ENCODE measurements around the gene TTLL11.
A peak's percentile ranks its signal among the peaks of the same experiment; 100 is the strongest.

TTLL11 gene, protein sequence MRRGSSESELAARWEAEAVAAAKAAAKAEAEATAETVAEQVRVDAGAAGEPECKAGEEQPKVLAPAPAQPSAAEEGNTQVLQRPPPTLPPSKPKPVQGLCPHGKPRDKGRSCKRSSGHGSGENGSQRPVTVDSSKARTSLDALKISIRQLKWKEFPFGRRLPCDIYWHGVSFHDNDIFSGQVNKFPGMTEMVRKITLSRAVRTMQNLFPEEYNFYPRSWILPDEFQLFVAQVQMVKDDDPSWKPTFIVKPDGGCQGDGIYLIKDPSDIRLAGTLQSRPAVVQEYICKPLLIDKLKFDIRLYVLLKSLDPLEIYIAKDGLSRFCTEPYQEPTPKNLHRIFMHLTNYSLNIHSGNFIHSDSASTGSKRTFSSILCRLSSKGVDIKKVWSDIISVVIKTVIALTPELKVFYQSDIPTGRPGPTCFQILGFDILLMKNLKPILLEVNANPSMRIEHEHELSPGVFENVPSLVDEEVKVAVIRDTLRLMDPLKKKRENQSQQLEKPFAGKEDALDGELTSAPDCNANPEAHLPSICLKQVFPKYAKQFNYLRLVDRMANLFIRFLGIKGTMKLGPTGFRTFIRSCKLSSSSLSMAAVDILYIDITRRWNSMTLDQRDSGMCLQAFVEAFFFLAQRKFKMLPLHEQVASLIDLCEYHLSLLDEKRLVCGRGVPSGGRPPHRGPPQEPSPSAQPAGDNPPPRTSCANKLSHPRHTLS

DNA sequence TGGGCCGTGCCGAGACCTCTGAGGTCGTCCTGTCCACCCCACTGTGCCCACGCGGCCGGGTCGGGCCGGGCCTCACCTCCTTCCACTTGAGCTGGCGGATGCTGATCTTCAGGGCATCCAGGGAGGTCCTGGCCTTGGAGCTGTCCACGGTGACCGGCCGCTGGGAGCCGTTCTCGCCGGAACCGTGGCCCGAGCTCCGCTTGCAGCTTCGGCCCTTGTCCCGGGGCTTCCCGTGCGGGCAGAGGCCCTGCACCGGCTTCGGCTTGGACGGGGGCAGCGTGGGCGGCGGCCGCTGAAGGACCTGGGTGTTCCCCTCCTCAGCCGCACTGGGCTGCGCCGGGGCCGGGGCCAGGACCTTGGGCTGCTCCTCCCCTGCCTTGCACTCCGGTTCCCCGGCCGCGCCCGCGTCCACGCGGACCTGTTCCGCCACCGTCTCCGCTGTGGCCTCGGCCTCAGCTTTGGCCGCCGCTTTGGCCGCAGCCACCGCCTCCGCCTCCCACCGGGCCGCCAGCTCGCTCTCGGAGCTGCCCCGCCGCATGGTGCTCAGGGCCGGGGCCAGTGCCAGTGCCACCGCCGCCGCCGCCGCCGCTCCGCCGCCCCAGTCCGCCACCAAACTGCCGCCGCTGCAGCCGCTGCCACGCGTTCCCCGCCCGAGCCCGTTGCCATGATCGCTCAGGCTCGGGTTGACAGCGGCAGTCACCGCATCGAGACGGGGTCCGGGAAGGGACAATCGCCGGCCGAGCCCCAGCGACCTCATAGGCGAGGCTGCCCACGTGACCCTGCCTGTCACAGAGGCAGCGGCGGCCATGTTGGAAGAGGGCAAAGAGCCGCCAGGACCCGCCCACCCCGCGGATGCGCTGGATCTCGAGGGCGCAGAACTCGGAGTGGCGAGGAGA lies at the start of gene TTLL11:
Gene TTLL11, minus strand, starts transcription at position 698 of the 896 bp plus-strand sequence. Its CDS starts 160 bp downstream, at position 538.
- peak; percentile 96 for DNase-seq

DNA sequence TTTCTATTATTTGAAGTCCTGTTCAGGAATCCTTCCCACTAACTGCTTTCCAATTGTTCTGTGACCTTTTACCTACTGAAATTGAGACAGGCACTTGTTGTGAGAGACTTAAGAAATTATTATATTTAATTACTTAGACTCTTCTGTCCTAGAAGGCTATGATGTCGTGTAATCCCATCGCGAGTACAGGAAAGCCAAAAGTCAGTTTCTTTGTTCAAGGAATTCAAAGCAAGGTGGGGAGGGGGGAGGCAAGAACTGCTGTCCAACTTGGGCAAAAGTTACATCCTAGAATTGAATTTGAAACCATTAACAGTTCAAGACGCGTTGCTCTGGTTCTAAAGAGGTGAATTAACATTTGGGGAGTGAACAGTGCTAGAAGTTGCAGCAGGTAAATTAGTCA lies 48.6 kb upstream of the TTLL11 start:
- no peak for DNase-seq

DNA sequence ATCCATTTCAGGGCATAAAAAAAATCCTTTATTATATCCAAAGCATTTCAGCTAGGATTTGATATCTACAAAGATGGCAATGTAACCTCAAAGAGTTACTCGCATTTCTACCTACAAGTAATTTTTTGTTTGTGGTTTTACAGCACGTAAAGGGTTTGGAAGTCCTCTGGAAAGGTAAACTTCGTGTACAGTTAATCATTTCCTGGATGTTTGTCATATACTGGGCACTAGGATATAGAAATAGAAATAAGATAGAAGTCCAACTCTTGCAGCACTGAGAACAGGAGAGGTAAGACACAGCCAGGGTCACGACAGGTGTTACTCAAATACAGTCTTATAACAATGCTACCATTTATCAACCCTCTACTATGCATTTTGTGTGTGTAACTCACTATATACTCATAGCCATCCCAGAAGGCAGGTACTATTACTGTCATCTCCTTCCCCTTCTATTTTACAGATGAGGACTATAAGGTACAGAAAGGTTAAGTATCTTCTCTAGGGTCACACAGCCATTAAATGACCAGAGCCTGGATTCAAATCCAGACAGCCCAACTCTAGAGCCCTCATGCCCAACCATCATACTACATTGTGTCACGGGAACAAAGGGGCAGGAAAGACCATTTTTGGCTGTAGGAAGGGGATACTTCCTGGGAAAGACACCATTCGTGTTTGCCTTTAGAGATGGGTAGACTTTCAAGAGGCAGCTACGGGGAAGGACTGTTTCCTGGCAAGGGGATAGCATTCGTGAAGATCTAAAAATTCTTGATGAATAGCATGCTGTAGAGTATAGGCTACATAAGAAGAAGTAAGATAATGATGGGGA lies 47.5 kb upstream of the TTLL11 start:
- no peak for DNase-seq

DNA sequence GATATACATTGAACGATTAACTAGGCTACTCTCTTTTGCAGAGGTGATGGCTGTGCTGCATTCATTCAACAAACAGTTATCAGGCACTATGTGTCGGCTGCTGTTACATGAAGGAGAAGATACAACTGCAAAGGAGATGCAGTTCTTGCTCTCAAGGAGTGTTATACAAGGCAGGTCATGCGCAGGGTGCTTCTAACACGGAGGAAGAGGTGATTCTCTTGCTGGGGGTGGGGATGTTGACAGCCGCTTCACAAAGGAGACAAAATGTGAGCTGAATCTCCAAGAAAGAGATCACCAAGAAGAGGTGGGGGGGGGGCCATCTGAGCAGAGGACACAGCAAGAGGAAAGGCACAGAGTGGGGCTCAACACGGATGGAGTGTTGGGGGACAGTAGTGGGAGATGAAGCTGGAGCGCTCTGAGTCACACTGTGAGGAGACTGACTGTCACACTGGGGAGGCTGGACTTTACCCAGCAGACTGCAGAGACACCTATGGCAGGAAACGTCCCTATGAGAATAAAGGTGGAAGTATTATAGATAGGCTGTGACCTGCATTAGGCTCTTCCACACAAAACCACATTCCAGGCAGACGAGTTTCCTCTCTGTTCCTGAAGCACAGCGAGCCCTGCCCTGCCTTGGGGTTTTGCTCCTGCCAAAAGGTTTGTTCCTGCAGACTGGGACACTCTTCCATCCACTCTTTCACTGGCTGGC lies 45.6 kb upstream of the TTLL11 start:
- DNase-seq, result no peak

DNA sequence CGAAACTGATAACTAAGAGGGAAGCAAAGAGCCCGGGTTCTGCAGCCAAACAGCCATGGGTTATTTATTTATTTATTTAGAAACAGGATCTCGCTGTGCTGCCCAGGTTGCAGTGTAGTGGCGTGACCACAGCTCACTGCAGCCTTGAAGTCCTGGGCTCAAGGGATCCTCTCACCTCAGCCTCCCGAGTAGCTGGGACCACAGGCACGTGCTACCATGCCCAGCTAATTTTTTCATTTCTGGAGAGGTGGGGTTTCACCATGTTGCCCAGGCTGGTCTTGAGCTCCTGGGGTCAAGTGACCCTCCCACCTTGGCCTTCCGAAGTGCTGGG lies 42.4 kb upstream of the TTLL11 start:
- DNase-seq, result no peak

DNA sequence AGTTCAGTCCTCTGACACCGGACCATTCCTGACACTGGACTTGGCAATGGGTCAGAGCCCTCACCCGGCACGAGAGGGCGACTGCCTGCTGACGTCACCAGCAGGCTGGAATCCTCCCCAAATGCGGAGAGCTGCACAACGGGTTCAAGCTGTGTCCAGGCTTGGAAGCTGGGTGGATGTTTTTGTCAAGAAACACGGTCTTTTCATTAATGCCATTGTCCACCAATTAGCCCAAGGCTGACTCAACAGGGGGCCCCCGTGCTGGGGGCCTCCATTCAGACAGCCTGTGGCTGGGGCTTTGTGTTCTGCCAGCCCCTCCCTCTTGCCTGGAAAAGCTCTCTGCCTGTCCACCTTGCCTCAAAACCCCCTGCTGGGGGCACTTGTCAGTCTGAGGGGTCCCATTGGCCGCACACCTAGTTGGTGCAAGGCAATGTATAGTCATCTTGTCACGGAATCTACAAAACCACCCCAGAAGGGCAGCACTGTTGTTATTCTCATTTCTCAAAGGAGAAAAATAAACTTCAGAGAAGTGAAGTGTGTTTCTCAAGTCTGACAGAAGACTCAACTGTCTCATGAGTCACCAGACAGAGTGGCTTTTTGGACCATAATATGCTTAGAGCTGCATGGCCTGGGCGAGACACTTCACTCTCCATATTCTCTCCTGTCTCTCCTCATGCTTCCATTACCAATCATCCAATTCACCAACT lies 41.9 kb upstream of the TTLL11 start:
- DNase-seq, result no peak

DNA sequence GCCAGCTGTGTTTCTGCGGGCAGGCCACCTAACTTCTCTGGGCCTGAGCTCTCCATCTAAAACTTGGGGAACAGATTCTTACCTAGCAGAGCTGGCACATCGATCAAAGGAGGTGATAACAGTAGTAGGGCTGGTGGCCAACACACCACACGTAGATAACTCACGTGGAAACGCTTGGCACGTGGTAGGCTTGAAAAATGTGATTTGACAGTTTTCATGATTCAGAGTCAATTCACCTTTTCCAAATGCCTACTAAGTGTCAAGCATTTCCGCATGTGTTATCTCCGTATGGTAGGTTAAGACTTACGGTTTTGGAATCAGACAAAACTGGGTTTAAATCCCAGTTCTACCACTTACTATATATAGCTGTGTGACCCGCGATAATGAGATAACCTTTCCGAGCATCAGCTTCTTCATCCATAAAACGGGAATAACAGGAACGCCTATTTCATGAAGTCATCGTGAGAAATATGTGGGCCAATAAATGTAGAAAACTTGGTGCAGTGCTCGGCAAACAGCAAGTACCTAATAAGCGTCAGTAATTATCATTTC lies 41.0 kb upstream of the TTLL11 start:
- DNase-seq, result no peak

DNA sequence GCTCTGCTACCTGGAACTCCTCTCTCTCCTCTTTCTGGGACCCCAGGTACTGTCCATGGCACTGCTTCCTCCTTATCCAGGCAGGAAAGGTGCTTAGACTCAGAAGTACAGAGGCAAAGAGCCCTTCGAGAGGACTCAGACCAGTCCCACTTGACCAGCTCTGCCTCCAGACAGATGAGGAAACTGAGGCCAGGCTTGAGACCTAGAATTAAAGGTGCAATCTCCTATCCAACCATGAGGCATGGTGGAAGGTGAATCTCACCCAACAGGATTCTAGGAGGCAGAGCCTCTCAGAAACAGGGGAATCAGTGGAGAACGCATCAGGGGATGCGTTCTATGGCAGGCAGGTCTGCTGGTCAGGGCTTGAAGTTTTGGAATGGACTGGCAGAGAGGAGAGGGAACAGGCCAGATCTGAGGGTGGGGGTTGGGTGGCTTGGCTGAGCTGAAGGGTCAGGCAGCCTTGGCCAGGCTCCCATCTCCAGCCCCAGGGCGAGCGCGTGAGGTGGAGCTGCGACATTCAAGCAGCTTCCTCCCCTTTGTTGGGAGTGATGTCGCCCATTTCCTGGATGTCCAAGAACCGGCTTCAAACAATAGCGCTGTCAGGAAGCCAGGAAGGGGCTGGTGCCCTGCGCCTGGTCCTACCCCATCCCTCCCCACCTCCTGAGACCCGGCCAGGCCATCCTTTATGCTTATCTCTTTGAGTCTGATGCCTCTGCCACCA lies 40.3 kb upstream of the TTLL11 start:
- DNase-seq, result no peak

DNA sequence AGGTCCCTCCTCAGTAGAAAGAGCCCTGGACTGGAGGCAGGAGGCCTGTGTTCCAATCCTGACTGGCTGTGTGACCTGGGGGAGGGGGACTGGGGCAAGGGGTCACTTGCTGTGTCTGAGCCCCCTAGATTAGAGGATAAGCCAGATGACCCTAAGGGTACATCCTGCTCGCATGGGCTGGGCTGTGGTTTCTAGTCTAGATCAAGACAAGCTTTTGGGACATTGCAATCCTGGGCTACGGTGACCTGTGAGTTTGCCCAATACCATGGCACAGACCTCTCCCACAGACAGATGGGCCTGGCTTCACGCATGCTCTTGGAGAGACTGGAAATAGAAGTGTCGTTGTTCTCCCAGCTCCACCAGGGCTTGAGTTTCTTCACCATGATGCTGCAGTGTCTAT lies 39.4 kb upstream of the TTLL11 start:
- DNase-seq, result no peak

DNA sequence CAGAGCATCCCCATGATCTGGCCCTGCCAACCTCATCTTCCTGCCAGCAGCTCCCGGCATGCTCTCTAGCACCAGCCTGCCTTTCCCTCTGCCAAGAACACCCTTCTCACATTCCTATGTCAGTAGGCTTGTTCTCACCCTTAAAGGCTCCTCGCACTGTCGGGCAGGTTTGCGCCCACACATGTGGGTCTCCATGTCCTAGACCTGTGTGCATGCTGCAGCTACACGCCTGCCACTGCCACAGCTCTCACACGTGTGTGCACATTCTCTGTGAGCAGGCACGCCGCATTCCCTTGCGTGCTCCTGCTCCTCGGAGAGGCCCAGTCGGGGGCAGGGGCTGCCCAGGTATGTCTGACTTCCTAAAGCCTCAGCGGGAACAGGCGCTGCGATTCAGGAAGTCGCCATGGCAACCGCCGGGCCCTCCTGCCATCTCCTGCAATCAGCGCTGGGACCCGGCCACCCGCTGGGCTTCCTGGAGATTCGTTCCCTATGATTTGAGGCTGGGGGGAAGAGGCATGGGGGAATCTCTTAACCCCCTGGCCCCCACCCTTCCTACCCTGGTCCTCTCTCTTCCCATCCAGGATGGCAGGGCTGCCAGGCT lies 38.4 kb upstream of the TTLL11 start:
- DNase-seq, result no peak

DNA sequence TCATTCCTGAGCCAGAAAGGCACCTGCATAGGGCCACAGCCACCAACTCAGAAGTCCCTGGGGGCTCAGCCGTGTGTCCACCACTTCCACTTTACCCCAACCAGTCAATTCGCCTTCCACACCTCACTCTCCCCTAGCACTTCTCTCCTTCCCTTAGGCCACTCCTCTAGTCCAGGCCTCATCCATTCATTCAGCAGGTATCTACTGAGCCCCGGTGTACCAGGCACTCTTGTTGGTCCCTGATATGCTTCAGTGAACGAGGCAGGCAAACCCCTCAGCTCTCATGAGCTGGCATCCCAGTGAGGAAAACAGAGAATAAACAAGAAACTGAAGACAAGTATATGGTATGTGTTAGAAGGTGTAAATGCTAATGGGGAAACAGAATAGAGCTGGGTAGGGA lies 37.7 kb upstream of the TTLL11 start:
- DNase-seq, result no peak

DNA sequence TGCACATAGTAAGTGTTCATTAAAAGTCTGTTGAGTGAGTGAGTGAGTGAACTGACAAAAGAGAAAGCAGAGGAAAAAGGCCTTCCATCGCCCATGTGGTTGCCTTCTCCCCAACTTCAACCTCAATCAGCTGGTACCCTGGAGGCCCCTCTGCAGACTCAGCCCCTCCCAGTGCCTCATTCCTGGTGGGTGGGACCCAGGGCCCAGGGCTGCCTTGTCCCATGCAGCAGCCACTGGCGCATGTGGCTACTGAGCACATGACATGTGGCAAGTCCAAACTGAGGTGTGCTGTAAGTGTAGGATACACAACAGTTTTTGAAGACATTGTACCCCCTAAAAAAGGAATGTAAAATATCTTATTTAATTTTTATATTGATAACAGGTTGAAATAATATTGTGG lies 36.9 kb upstream of the TTLL11 start:
- no peak for DNase-seq

DNA sequence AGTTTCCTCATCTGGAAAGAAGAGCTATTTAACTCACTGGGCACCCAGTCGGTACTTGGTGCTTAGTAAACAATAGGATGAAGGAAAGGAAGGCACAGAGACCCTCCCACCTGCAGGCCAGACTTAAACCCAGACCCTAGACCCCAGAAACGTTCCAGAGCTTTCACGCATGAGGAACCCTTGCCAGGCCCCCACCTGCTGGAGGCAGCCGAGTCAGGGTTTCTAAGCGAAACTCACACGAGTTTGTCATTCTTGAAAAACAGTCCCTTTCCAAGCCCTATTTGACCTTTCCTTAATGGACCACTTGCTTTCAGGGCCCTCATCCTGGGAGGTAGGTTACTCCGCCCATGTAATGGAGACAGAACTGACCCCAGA lies 35.8 kb upstream of the TTLL11 start:
- no peak for DNase-seq

DNA sequence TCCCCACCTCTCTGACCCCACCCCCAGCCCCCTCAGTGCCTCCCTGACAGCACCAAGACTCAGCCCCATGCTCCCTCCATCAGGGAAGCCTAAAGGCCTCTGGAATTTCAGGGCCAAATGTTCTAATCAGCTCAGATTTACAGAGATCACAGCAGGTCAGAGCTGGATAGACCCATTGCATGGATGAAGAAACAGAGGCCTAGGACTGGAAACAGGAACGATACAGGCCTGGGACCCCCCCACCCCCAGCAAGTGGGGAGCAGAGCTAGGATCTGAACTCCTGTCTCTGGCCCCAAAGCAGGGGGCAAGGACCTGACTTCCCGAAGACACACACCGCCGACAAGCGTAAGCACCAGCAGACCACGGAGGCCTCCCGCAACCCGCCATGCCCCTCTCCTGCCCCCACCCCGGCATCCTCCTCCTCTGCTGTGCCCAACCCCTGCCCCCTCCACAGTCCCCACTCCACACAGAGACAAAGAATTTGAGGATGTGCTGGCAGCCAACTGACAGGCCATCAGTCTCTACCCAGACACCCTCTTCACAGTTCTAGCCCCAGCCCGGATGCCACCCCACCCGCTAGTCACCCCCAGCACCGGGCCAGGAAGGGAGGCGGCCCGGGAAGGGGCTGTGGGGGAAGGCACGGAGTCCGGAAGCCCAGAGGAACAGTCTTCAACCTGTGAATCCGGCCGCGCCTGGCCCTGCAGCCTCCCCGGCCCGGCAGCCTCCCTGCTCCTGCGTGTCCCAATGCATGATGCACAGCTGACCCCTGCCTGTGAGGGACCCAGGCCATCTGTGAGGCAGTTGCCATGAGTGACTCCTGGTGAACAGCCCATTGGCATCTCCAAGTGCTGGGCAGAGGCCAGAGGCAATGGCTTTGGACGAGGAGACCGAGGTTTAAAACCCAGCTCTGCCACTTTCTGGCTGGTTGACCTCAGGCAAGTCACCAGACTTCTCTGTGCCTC lies 35.2 kb upstream of the TTLL11 start:
- DNase-seq, result peak; percentile 16

DNA sequence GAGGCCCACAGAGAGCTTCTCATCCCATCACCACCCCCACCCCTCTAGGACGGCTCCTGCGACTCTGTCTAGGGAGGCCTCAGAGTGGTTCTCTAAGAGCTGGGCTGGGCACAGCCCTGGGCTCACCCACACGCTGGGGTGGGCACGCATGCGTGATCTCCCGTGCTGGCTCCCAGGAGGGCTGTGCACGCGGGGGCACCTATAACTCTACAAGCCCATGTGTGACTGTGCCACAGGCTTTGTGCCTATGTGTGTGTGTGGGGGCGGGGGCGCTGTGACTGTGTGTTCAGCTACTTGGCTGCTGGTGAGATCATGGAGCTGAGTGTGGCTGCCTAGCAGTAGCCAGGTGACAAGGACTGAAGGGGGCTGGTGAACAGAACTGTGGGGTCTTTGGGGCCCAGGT lies 34.3 kb upstream of the TTLL11 start:
- DNase-seq, result no peak

DNA sequence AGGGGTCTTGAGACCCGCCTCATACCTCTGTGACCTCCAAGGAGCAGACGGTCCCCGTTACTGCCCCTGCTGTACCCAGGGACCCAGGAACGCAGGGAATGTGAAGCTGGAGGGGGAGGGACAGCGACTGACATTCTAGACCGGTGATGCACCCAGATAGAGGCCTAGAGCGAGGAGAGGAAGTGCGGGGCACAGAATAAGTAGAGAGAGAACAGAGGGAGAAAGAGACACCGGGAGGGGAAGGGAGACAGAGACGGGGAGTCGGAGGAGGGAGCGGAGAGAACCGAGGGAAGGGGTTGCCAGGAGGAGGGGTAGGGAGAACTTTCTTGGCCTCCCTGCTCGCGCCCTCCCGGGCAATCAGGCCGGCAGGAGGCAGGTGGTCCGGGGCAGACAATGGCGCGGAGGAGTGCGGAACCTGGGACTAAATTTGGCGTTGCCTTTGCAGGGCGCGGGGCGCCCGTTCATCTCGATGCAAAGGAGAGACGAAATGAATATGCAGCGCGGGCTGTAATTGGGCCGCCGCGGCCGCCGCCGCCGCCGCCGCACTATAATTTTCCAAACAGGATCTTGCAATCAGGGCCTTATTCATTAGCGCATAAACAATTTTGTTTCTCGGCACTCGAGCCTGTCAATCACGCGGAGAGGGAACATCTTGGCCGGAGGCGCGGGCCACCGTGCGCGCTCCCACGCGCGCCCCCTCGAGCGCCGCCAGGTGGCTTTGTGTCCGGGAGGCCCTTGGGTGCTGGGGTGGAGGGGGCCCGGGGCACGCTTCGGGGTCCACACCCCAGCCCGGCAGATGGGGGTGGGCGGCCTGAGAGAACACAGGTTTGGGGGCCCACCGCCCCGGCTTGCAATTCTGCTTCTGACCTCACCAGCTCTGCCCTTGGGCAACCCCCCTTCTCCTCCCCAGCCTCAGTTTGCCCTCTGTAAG lies 33.5 kb upstream of the TTLL11 start:
- DNase-seq, result no peak

DNA sequence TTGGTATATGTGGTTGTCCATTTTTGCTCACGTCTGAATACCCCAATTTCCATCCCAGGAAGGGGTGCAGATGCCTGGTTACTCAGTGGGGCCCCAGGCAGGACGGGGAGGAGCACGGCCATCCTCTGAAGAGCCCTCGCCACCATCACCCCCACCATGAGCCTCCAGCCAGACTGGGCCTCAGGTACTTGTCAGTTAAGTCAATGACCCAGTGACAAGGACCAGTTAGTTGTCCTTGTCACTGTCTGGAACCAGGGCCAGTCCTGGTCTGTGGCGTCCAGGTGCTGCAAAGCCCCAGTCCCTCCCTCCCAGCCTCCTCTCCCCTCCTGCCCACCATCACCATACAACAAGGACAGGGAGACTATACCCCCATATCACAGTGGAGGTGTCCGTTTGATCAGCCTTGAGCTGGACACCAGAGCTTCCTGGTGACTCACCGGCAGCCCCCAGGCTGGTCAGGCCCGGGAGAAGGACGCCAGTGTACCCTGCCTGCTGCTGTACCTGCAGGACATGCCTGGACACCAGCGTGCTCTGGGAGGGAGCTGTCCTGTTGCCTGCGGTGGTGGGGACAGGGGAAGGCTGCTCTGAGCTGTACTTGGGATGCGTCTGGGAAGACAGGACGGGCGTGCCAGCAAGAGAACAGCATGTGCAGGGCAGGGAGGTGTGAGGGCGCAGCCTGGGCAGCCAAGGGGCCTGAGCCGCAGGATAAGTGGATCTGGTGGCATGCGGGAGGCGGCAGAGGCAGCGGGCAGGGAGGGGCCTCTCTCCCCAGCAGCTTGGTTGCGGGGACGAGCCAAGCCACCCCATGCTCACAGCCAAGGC lies 32.6 kb upstream of the TTLL11 start:
- DNase-seq, result no peak
